Measurements from ENCODE around the gene VSTM4.

VSTM4 gene

GRCh38 chr10:49001402-49001801, 113.9 kb downstream of the VSTM4 start:
- no peak for DNase-seq

DNA sequence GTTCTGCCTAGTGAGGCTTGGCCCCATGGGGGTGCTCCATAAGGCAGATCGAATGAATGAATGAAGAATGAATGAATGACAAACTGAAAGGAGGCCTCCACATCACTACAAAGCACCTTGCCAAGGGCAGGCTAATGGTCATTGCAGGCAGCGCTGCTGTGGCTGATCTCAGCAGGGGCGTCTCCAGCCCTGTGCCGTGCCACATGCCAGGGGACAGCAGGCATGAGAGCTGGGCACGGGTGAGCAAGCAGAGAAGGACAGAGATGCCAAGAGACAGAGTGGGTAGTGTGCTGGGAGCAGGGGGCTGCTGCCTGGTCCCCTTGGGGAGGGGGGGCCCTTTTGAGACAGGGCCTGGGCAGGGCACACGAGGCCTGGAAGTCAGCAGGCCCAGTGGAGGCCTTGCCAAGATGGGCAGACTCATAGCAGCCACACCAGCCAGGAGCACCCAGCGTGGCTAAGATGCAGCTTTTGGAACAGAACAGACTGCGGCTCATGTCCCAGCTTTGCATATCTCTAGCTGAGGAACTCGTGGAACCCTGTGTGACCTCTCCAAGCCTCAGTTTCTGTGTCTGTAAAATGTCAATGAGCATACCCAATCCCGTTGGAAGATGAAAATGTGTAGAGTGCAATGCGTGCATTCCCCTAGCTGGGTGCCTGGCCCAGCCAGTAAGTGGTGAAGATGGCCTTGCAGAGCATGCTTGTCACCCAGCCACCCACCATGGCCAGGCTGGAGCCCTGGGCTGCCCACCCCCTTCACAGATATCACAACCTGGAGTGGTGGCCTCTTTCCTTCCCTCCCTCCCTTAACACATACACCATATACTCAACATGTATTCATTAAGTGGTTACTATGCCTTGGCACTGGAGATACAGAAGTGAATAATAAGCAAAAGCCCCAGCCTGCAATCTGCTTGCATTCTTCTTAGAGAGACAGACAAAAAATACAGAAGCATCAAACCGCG, 114.6 kb downstream of the VSTM4 start:
- DNase-seq = no peak

DNA sequence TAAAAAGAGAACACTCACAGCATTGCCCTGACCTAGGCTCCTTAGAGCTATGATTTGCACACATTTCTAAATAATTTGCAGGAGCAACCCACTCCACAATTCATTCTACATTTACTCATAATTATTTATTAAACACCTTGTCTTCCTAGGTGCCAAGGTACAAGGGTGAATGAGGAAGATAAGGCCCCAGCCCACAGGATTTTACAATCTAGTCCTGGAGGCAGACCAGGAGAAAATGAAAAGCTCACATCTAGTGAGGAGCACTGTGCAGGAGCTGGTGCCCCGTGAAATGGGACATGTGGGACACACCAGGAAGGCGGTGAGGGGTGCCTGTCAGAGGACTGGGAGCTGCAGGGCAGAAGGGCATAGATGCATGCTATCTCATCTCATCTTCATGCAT, 116.0 kb downstream of the VSTM4 start:
- no peak for DNase-seq

DNA sequence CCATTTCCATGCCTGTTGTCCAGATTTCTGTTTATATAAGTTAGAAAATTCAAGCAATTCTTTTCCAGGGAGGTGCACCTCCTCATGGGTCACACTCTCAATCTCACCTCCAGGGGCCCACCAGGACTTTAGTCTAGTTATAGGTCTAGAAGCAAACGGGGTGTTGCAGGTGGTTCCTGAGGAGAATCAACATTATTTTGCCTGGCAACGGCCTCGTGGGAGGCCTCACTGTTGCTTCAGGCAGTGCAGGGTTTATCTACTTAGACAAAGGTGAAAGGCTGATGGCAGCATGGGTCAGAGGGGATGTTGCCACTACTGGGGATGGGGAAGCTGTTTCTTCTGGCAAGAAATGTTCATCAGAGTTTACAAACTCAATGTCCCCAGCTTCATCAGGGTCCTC, 119.0 kb downstream of the VSTM4 start:
- no peak for DNase-seq

DNA sequence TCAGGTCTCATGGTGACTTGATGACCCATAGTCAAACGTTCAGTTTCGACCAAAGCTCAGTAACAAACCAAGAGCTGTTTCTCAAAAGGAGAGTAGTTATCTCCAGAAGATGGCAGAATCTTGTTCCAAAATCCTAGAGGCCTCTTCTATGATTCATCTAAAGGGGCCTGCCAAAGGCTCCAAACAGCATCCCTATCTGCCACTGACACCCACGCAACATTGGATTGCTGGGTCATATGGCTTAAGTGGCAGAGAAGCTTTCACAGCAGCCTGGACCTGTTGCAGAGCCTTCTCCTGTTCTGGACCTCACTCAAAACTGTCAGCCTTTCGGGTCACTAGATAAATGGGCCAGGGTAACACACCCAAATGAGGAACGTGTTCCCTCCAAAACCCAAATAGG, 121.7 kb downstream of the VSTM4 start:
- no peak for DNase-seq

DNA sequence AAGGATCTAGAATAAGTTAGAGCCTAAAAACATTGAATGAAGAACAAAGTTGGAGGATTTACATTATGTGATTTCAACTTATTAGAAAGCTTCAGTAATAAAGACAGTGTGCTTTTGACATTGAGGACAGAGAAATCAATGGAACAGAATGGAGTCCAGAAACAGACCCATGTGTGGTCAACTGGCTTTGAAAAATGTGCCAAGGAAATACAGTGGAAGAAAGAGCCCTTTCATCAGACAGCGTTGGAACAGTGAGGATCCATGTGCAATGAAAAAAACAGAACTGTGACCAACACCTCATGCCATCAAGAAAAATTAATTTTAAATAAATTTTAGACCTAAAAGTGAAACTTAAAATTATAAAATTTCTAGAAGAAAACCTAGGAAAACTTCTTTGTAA, 125.1 kb downstream of the VSTM4 start:
- no peak for DNase-seq

- no peak for DNase-seq
Measured at GRCh38 chr10:48985621-48986158, 129.6 kb downstream of the VSTM4 start.

- DNase-seq = no peak
Measured at GRCh38 chr10:48983648-48984351, 131.5 kb downstream of the VSTM4 start.

- DNase-seq = no peak
Measured at GRCh38 chr10:48982584-48982983, 132.7 kb downstream of the VSTM4 start.

GRCh38 chr10:48981310-48981907, 133.9 kb downstream of the VSTM4 start:
- peak; percentile 23 for DNase-seq

- no peak for DNase-seq
Measured at GRCh38 chr10:48978318-48978717, 137.0 kb downstream of the VSTM4 start.

DNA sequence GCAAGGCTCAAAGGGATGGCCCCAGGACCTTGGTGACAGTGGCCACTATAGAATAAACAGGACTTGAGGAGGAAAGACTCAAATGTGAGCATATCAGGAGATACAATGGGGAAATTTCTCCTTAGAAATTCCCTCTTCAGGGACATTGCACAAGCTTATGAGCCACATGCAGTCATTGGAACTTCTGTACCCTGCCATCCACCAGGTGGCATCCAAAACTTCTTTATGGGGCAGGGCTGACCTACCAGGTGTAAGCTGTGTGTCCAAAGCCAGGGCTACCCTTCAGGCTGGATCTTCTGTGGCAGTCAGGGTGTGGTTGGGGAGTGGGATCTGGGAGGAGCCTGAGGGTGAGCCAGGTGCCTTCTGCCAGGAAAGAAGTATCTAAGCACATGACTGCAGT, 139.1 kb downstream of the VSTM4 start:
- DNase-seq = no peak

DNA sequence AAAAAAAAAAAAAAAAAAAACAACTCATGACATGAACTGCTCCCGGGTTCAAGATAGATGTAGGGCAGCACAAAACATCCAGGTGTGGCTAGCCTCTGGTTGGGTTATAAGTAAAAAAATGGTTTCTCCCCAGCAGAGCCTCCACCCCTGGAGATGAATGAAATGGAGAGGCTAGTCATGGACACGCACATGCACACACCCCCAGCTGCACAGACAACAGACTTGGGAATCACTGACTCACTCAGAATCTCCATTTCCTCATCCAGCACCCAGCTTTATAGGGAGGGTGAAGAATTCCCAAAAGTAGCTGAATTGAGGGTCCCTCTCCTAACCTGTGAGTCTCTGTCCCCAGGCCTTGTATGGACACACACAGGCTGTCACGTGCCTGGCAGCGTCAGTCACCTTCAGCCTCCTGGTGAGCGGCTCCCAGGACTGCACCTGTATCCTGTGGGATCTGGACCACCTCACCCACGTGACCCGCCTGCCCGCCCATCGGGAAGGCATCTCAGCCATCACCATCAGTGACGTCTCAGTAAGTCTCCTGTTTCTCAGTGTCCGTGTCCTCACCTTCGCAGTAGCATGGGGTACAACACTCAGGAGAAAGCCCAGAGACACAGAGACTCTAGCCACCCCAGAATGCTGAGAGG, 140.7 kb downstream of the VSTM4 start:
- no peak for DNase-seq

DNA sequence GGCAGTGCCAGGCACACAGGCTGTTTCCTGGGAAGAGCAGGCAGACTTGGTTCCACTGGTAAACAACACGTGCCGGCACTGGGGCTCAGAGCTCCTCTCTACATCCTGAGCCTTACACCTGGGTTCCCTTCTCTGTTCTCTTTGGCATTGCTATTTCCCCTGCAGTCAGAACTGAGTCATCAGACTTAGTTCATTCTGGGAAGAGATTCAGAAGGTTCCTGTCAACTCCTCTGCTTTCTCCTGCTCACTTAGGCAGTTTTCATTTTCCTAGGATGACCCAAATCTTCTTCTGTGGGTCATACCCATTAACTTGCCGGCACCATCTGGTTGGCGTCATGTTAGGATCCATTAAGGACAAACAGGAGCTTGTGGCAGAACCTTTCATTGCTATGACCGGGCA, 142.3 kb downstream of the VSTM4 start:
- DNase-seq = no peak

GRCh38 chr10:48970654-48971053, 144.7 kb downstream of the VSTM4 start:
- DNase-seq = no peak

- no peak for DNase-seq
Measured at GRCh38 chr10:48970046-48970445, 145.3 kb downstream of the VSTM4 start.

- DNase-seq = no peak
Measured at GRCh38 chr10:48968036-48968435, 147.3 kb downstream of the VSTM4 start.

GRCh38 chr10:48965460-48965859, 149.9 kb downstream of the VSTM4 start:
- no peak for DNase-seq

Data from NCI-H510A (cell line).